Endometrial microvascular endothelial cells (primary cell): ENCODE measurements around the gene DIPK1B. TPM values are rescaled to one million over a fixed set of nuclear protein-coding genes. Genes with fewer than 3 reads are reported as not detected.

Experiments
- in situ Hi-C: cut with HindIII; loops from 2 replicates; pipeline ENCODE4 v1.10.0; 2017; ENCODE audit warnings: low sequenced_read_pairs, low pct_unique_long_range_greater_than_20kb; ENCODE audit errors: inconsistent ontology term
- total RNA-seq: library from RNA; depleted of rRNA; stranded (reverse); fragments of >200 nt; gene quantifications from one replicate; pipeline ENCODE4 v1.2.3, GENCODE V29; 2015; ENCODE audit errors: inconsistent ontology term

DIPK1B gene
- total RNA-seq, 1 donor from 2014 or later: 44.5 TPM

DNA sequence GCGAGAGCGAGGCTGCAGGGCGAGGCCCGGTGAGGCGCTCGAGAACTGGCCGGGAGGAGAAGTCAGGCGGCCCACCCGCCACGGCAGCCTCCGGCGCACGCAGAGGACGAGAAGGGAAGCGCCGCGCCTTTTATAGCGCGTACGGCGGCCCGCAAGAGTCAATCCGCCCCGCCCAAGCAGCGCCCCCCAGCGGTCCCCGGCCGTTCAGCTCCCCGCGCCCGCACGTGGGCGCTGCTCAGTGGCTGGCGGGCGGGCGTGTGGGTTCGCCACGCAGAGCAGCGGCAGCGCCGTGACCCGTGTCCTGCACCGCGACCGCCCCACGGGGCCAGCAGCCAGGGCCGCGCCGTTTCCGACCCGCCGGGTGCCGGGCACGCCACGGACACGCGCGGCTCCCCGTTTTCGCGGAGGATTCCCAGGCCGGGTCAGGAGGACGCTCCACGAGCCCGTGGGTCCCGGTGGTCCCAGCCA, 15.7 kb downstream of the DIPK1B start:
- in situ Hi-C loops: no loop called here

DNA sequence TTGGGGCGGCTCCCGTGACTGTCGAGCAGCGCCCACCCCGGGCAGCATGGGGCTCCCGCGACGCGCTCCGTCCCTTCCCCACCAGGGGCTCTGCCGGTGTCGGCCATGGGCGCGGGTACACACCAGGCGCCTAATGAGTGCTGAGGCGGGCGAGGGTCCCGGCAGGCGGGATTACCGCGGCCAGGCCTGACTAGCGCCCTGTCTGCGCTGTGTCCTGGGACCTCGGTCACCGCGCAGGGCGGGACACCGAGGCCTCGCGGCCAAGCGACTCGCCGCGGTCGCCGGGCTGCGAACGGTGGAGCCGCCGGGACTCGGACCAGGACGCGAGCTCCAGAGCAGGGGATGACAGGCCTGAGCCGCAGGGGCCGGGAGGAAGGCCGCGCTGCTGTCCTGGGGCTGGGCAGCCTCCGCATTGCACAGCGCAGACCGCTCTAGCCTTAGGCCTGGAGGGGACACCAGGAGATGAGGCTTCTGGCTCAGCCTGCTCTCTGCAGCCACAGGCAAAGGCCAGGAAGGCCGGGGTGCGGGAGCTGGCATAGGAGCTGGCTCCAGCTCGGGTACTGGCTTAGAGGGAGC, 16.3 kb downstream of the DIPK1B start:
- in situ Hi-C loops: no loop called here

DNA sequence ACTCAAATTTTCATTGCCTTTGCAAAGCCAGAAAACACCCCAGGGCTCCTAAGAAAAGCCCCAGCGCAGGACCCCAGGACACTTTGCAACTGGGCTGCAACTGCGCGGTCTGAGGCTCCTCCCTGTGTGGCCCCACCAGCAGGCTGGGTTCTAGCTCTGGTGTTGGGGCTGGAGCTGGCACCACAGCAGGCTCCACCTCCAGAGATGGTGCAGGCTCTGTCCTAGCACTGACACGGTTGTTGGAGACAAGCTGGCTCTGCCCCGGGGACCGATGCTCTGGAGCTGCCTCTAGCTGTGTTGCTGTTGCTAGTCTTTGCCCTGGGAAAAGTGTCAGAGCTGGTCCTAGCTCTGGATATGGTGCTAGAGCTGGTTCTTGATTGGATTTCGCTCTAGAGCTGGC, 16.8 kb downstream of the DIPK1B start:
- in situ Hi-C loops: no loop called here

DNA sequence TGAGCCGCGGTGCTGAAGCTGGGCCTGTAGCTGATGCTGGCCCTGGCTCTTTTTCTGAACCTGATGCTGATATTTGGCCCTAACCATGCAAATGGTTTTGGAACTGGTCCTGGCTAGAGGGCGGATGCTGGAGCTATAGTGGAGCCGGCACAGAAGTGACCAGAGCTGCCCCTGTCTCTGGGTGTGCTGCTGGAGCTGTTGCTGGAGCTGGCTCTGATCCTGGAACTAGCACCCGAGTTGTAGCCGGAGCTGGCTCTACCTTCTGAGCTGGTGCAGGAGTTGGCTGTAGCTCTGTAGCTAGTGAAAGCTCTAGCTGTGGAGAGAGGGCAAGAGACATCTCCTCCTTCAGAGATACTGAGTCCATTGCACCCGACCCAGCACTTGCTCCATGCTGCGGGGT, 17.6 kb downstream of the DIPK1B start:
- in situ Hi-C loops: no loop called here

DNA sequence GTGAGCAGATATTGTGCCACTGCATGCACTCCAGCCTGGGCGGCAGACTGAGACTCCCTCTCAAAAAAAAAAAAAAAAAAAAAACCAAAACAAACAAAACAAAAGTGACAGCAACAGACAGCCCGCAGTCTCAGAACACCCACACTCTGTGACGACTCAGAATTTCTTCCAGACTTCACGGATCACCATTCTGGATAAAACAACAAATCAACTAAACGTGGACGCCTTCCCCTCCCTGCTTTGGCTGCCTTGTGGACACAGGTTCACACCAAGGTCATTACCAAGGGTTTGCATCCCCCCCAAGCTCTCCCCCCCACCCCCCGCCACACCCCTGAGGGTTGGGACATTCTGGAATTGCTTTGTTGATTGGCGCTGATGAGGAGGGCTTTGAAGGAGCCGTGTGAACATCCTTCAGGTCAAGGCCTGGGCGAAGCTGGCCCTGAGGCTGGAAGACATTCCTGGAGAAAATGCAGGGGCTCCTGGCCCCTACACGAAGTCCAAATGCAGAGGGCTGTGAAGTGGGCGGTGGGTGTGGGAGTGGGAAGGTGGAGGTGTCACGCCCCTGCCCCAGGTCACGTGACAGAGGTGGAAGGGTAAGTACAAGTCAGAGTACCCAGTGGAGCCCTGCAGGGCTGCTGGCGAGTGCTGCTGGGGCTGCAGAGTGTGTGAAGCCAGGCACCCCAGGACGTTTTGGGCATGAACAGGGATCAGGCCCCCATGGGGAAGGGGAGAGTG, 20.2 kb downstream of the DIPK1B start:
- in situ Hi-C loops: no loop called here

DNA sequence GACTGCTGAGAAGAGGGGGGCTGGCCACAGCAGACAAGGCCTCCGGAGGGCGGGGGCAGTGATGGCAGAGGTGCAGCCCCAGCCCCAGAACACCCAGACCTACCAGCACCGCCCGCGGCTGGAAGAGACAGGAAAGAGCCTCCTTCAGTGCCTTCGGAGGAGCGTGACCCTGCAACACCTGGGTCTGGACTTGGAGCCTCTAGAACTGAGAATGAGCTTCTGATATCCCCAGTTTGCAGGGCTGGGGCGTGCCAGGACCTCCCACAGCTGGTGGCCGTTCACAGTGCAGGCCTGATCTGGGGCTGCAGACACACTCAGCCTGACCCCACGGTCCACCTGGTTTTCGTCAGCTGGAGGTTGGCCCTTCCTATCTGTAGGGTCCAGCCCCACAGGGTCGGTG, 21.2 kb downstream of the DIPK1B start:
- in situ Hi-C loops: no loop called here

DNA sequence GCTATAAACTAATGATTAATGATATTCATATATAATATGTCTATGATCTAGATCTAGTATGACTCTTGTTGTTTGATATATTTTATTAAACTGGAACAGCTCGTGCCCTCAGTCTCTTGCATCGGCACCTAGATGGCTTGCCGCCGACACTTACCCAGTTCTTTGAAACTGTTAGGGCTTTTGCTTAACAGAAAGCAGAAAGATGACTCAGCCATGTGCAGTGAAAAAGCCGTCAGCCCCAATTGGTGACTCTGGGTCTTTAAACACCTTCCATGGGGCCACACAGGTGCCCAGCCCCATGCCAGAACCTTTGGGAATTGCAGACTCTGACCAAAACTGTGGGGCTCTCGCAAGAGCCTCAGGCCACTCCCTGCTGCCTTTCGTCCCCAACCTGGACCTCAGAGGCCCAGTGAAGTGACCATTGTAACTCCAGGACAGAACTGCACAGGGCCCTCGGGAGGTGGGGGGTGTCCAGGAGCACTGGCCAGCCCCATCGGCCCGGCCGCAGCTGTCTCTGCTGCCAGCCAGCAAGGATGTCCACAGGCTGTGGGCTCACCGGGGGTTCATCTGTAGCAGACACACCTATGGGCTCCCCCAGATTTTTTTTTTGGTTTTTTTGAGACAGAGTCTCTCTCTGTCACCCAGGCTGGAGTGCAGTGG, 22.6 kb downstream of the DIPK1B start:
- in situ Hi-C loops: no loop called here

DNA sequence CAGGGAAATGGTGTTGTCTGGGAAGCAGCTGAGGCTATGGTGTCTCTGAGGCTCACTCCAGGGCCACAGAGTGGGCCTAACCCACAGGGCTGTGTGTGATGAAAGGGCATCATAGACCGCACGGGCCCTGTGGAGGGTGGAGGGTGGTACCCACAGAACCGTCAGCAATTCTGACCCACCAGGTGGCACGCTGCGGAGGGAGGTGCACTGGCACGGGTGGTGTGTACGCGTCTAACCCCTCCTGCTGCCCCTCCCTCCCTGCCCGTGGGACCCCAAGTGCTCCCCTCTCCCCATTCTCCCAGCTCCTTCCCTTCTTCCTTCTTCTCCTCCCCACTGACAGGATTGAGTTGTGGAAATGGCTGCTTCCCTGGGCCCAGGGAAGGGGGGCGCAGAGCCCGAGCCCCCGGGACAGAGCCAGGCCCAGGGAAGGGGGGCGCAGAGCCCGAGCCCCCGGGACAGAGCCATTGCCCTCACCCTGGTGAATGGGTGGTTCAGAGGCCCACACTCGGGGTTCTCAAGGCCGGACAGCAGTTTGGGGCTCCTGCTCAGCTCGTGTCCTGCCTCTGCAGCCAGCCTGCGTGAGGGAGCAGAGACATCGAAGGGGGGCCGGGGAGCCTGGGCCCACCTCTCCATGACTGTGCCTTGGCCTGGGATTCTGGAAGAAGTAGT, 23.6 kb downstream of the DIPK1B start:
- in situ Hi-C loops: no loop called here

DNA sequence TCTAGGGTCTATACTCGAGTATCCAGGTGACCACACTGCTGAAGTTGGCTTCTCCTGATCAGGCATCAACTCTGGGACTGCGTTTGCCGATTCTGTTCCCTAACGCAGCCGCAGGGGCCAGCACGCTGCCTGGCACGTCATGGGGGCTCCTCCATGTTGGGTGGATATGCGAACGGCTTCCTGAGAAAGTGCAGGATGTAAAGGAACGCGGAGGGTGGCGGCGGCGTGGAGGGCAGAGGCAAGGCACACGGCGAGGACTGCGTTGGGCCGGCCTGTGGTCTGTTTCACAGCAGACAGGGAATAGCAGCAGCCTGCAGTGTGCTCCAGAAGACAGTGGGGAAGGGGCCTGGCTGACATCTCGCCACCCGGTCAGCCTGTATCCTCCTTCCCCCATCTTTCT, 26.6 kb downstream of the DIPK1B start:
- in situ Hi-C loops: no loop called here

DNA sequence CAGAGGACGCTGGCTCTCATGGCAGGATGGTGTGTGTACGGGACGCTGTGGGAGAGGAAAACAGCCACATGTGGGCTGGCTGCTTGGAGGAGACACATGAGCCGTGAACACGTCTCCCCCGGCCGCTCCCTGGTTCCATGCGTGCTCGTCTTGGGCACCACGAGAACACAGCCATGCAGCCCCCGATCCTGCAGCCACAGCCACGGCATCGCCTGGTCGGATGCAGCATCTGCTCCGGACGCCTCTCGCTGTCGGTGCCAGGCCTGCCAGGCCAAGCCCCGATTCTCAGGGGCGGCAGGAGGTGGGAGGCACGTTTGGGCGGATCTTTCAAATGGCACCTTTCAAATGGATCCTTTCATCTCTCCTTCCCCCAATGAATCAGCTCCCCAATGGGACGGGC, 27.1 kb downstream of the DIPK1B start:
- in situ Hi-C loops: no loop called here

DNA sequence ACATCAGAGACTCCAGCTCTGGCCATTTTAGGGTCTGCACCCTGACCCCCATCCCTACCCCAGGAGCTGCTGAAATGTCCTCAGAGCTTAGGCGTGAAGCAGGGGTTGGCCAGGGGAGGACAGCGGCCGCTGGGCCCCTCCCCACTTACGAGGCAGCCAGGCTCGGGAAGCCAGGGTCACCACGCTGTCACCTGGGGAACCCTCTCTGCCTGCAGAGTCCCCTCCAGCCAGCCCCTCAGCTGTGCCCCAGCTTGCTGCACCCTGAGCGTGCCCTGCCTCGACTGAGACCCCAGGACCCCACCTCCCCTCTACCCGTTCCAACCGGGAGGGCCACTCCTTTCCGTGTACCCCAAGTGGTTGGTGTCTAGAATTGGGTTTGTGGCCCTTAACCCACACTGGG, 27.7 kb downstream of the DIPK1B start:
- in situ Hi-C loops: no loop called here

DNA sequence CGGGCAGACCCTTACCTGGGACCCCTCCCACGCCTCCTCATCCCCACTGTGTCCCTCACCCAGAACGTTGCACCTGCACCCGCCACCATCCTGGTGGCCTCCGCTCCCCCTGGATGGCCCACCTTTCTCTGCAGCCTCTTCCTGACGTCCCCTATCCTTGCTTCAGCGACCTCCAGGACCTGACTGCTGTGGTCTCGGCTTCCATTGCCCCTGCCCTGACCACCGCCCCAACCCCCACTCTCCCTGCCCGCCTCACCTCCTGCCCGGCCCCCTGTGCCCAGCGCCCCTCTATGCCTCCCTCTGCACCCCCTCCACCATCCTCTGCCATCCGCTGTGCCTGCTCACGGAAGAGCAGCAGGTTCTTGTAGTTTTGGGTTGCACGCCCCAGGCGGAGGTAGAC, 28.1 kb downstream of the DIPK1B start:
- in situ Hi-C loops: no loop called here

DNA sequence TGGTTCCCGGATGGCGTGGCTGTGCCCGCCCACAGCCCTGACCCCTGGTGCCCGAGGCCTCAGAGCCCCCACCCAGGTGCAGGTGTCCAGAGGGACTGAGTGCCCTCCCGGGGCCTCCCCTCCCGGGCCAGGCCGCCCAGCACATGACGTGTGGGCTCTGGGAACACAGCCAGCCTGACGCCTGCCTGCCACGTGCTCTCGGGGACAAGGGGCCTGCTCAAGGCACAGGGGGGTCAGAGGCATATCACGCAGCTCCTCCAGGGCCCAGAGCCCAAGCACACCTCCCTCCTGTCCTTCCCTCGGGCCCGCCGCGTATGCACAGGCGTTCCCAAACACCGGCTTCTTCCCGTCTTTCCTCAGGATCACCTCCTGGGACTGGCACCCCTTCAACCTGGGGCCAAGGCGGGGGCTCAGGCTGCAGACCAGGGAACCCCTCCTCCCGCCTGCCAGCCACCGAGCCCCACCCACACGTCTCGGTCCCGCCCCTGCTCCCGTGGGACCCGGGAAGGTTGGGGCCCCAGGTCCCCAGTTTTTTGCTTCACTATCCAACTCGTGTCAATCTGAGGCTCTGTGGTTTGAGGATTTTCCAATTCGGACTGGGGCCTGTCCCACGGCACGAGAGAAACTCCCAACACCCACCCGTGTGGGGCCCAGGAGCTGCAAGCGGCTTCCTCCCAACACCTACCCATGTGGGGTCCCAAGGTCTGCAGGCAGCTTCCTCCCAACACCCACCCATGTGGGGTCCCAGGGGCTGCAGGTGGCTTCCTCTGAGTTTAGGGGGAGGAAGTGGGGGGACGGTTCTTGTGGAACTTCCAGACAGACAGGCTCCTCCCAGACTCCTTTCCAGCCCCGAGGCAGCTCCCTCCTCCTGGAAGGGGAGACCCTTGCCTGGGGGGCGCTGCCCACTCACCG, 28.9 kb downstream of the DIPK1B start:
- in situ Hi-C loops: no loop called here

DNA sequence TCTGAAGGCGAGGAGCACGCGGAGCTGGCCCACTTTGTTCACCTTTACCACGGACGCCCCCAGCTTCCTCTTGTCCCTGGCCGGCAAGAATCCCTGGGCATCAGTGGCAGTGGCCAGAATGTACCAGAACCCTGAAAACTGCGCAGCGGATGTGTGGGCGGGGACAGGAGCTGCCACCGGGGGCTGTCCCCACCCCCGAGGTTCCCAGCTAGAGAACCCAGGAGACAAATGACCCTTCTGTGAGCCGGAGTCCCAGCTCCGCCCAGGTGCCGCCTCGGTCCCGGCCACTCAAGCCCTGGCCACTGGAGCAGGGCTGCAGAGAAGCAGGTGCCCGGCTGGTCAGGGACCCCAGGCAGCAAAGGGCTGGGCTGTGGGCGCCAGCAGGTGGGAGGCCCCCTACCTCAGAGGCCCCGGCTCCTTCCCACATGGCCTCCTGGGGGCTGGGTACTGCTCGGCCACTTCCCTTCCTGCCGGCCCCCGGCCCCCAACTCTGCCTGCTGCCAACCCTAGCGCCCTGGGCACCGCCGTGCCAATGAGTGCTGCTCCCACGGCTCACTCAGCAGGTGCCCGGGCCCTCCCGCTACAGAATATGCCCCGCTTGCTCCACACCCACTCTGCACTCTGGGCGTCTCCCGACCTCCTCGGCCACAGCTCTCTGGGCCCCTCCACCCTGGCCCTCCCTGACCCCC, 29.7 kb downstream of the DIPK1B start:
- in situ Hi-C loops: no loop called here

DNA sequence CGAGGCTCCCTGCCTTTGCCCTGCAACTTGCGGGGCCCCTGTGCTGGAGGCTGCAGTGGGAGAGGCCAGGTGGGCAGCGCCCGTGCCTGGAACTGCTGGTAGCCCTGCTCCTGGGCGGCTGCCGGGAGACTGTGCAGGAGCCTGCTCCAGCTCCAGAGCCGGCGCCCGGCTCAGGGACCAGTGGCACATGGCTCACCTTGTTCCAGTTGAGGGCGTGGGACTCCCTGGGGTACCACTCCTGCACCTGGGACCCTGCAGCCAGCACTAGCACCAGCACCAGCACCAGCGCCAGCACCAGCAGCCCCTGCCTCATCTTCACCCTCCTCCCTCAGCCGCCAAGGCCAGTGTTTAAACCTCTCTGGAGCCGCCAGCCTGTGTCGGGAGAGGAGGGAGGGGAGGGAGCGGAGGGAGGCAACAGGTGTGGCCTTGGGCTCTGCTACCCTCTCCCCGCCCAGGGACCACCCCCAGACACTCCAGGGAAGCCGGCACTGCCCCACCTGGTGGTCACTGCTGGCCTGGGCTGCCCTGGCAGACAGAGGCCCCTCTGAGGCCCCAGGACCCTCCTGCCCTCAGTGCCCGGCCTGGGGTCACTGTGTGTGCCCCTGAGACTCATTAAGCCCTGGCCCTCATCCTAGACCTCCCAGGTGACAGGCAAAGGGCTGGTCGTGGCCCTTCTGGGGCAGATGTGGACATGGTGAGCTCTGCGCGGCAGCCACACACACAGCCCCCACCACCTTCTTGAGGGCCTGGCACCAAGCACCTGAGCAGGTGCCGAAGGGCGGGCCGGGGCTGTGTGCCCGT, 30.4 kb downstream of the DIPK1B start, which contains the start of gene LCN10:
TSS of gene LCN10 (minus strand) at position 350 of the 801 bp plus-strand sequence. CDS start at position 313, 37 bp downstream.
- in situ Hi-C loops: no loop called here

DNA sequence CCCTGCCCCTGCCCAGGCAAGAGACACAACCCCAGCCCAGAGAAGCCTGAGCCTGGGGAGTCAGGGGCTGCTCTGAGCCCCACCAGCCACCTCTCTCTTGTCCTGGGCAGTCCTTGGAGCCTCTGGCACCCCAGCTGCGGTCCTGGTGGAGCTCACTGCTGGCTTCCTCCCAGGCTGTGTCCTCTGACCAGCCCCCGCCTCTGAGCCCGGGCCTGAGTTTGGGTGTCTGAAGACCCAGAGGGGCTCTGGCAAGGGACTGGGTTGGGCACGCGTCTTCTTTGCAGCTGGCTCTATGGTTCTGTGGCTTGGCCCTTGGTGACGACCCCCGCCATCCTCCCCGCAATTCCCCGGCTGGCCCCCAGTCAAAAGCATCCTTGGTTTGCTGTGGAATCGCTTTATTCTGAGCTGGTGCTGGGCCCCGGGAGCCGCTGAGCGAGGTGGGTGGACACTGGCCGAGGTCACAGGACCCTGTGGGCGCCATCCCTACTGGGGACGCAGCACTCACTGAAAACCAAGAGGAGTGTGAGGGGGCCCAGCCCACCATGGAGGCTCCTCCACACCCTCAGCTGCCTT, 31.4 kb downstream of the DIPK1B start:
- in situ Hi-C loops: no loop called here

DNA sequence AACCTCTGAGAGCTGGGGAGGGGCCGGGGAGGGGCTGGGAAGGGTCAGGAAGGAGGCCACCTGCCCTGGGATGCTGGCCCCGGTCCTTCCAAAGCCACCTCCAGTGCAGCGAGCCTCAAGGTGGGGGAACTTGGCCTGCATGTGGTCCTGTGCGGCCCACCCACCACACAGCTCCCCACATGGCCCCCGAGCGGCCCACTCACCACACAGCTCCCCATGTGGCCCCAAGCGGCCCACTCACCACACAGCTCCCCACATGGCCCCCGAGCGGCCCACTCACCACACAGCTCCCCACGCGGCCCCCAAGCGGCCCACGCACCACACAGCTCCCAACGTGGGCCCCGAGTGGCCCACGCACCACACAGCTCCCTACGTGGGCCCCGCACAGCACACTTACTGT, 32.4 kb downstream of the DIPK1B start:
- in situ Hi-C loops: no loop called here
